Lower lobe of right lung (tissue), 2 donors: ENCODE results near the gene RAB31. TPM values are rescaled to one million over a fixed set of nuclear protein-coding genes. Genes with fewer than 3 reads are reported as not detected.
A peak's percentile ranks its signal among the peaks of the same experiment; 100 is the strongest.

ENCODE experiments used
- ATAC-seq, 2 donors: fragments of 200-7000 bp; cut with Tn5 transposase; one replicate each; pipeline ENCODE4 v1.9.1; 2020 to 2022; ENCODE audit warnings: mild to moderate bottlenecking in 2 of 2, moderate library complexity in 2 of 2
- DNase-seq: peaks from one replicate; pipeline ENCODE4 v3.0.0-alpha.2; 2020
- H3K27ac ChIP-seq: fragments of 200-600 bp; one replicate; pipeline ENCODE4 v1.8.0; 2022
- H3K27me3 ChIP-seq: fragments of 200-600 bp; one replicate; pipeline ENCODE4 v1.8.0; 2022; ENCODE audit warnings: low read depth
- H3K36me3 ChIP-seq: fragments of 200-600 bp; one replicate; pipeline ENCODE4 v1.8.0; 2022; ENCODE audit warnings: mild to moderate bottlenecking
- H3K4me1 ChIP-seq: fragments of 200-600 bp; one replicate; pipeline ENCODE4 v1.8.0; 2022
- H3K4me3 ChIP-seq: fragments of 200-600 bp; one replicate; pipeline ENCODE4 v1.8.0; 2022; ENCODE audit warnings: mild to moderate bottlenecking
- H3K9me3 ChIP-seq: fragments of 200-600 bp; one replicate; pipeline ENCODE4 v1.8.0; 2022
- CTCF ChIP-seq: fragments of 200-600 bp; IDR thresholded peaks from one replicate; pipeline ENCODE4 v1.8.0; 2022; ENCODE audit warnings: antibody characterized with exemption, mild to moderate bottlenecking
- intact Hi-C: fragments of 100-400 bp; cut with DNase I; formaldehyde crosslinking; loops from one replicate; pipeline ENCODE4 v1.11.0; 2022
- total RNA-seq: library from RNA; stranded (reverse); fragmentation: NEBNext Ultra II Directional; extraction: Animal tissue kit (Norgen Biotek cat#: 25700); gene quantifications from one replicate; pipeline ENCODE4 v1.2.1, GENCODE V29; 2021
- donor health status: DM: no; HTN: yes; CAD: no; lungs with severe emphysema.

RAB31 gene
- total RNA-seq, 1 donor from 2014 or later: 110 TPM

DNA sequence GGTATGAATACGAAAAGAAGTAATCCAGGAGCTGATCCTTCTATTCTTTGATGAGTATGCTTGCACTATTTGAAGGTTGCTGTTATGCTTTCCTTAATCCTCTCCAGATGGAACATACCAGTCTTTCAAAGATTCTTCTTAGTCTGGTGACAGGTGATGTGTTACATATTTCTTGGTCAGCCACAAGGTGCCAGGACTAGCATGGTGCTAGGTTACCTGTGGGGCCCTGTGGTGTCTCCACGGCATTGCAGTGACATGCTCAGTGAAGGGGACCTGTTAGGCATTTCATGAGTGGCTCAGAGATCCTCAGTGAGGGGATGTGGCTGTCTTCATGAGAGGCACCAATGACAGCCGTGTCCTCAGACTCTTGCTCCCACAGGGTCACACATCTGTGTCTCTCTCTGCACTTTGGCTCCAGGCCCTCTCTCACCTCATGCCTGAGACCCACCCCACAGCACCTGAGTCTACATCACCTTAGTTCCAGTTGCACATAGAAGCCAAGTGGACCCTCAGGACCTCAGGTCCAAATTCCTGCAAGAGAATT lies 13.1 kb upstream of the RAB31 start:
- intact Hi-C loops: no loop called here

DNA sequence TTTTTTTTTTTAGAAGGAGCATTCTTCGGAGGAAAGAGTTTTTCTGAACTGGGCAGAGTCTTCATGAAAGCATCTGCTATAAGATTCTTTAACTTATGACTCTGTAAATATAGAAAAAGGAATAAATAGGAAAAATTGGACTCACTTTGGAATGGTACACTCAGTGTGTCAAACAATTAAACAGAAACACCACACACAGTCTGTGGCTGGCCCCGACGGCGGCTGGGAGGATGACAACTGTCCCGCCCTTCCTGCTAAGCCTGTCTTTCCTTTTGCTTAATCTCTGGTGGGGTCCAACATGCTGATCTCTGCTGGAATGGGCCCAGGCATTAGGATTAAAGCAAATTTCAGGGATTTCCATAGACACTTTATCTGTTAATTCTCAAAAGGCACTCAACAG lies 12.5 kb upstream of the RAB31 start:
- H3K9me3 ChIP-seq: no peaks in the 10 kb centered on the region
- no peak for DNase-seq
- H3K4me3 ChIP-seq: no peak overlapping the region

More for the DNA sequence above, 13.1 kb upstream of the RAB31 start:
- Histone ChIP-seq H3K36me3 (no peaks in the 10 kb centered on the region), H3K27ac (no peak overlapping the region), H3K27me3 (no peaks in the 10 kb centered on the region), H3K4me3 (no peak overlapping the region), H3K9me3 (no peaks in the 10 kb centered on the region), H3K4me1 (peaks cover 3% of the 10 kb centered on the region)
- ATAC-seq: peak in 1 of 2 donors; percentile 27
- no peak for DNase-seq
- no peak for TF ChIP-seq CTCF

DNA sequence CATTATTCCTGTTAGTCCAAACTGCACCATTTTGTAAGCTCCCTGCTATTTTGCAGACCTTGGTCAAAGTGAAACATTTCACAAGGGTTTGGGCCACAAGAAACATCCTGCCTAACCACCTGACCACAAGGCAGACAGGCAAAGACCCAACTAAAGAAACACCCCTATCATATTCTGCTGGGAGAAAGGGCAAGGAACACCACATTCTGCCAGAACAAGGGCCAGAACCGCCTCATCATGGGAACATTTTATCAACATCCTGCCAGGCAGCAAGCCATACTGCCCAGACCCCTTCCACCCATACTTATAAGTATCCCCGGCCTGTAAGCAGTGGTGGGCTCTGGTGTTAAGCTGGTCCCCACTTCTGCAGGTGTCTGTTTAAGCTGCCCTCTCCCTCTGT lies 12.0 kb upstream of the RAB31 start:
- Histone ChIP-seq H3K36me3 (no peaks in the 10 kb centered on the region), H3K27me3 (no peaks in the 10 kb centered on the region), H3K9me3 (no peaks in the 10 kb centered on the region), H3K27ac (no peak overlapping the region), H3K4me1 (peaks cover 9% of the 10 kb centered on the region), H3K4me3 (no peak overlapping the region)
- ATAC-seq (no peak), DNase-seq (no peak)
- intact Hi-C loops: no loop called here
- TF ChIP-seq CTCF: no peak

More for the DNA sequence above, 12.5 kb upstream of the RAB31 start:
- no peaks in the 10 kb centered on the region for H3K36me3 ChIP-seq
- peaks cover 9% of the 10 kb centered on the region for H3K4me1 ChIP-seq
- TF ChIP-seq CTCF: no peak
- ATAC-seq: no peak
- no peak overlapping the region for H3K27ac ChIP-seq
- no peaks in the 10 kb centered on the region for H3K27me3 ChIP-seq
- intact Hi-C loops: no loop called here

GRCh38 chr18:9696701-9697100 lies 11.4 kb upstream of the RAB31 start:
- Histone ChIP-seq H3K27ac (no peak overlapping the region), H3K27me3 (no peaks in the 10 kb centered on the region), H3K36me3 (no peaks in the 10 kb centered on the region), H3K4me3 (no peak overlapping the region), H3K9me3 (no peaks in the 10 kb centered on the region), H3K4me1 (peaks cover 9% of the 10 kb centered on the region)
- ATAC-seq (no peak), DNase-seq (no peak)
- TF ChIP-seq CTCF: no peak
- intact Hi-C loops: no loop called here

DNA sequence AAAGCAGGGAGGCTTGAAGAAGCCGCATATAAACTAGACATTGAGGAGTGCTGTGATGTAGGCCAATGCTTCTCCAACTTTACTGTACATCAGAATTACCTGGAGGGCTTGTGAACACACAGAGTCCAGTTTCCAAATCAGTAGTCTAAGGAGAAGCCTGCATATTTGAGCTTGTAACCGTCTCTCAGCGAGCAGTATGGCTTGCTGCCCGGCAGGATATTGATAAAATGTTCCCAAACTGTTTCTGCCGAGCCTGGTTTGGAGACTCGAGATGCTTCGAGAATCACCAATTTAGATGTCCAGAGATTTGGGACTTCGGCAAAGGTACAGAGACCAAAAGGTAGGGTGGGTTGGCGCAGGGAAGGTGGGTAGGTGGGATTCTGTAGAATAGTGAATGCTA lies 11.0 kb upstream of the RAB31 start:
- intact Hi-C loops: no loop called here
- H3K36me3 ChIP-seq: no peaks in the 10 kb centered on the region
- H3K4me3 ChIP-seq: no peak overlapping the region
- no peak overlapping the region for H3K27ac ChIP-seq
- peaks cover 9% of the 10 kb centered on the region for H3K4me1 ChIP-seq
- H3K27me3 ChIP-seq: no peaks in the 10 kb centered on the region
- no peak for DNase-seq
- TF ChIP-seq CTCF: no peak
- no peak for ATAC-seq
- H3K9me3 ChIP-seq: no peaks in the 10 kb centered on the region

GRCh38 chr18:9698497-9698896 lies 9.6 kb upstream of the RAB31 start:
- ATAC-seq (no peak), DNase-seq (no peak)
- Histone ChIP-seq H3K27ac (no peak overlapping the region), H3K27me3 (no peaks in the 10 kb centered on the region), H3K4me1 (peaks cover 9% of the 10 kb centered on the region), H3K36me3 (no peaks in the 10 kb centered on the region), H3K9me3 (no peaks in the 10 kb centered on the region), H3K4me3 (no peak overlapping the region)
- intact Hi-C loops: no loop called here
- TF ChIP-seq CTCF: no peak
